ENCODE measurements around the gene BANF2.

DNA sequence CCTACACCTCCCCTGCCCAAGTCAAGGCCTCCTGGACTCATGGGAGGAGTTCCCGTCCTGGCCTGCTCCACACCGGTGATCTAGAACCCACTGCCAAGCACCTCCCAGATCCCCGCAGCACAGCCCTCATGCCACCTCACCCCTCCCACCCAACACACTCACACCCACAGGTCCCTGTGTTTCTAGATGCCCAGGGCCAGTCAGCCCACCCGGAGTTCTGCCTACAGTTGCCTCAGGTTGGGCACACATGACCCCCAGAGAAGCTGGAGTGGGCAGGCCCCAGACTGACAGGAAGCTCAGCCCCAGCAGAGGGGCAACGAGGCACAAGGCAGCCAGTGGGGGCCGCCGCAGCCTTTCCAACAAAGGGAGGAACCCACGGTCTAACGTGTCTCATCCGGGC is 47.4 kb upstream of the BANF2 start:
- TF ChIP-seq, protein P1, sequence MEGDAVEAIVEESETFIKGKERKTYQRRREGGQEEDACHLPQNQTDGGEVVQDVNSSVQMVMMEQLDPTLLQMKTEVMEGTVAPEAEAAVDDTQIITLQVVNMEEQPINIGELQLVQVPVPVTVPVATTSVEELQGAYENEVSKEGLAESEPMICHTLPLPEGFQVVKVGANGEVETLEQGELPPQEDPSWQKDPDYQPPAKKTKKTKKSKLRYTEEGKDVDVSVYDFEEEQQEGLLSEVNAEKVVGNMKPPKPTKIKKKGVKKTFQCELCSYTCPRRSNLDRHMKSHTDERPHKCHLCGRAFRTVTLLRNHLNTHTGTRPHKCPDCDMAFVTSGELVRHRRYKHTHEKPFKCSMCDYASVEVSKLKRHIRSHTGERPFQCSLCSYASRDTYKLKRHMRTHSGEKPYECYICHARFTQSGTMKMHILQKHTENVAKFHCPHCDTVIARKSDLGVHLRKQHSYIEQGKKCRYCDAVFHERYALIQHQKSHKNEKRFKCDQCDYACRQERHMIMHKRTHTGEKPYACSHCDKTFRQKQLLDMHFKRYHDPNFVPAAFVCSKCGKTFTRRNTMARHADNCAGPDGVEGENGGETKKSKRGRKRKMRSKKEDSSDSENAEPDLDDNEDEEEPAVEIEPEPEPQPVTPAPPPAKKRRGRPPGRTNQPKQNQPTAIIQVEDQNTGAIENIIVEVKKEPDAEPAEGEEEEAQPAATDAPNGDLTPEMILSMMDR (IDR thresholded peaks at IDR 0.05; ENCODE audit: low read depth, low read length, poor library complexity, severe bottlenecking) = no peak
- no peak for TF ChIP-seq EZH2phosphoT487 (IDR thresholded peaks at IDR 0.05; ENCODE audit: borderline replicate concordance, low read length)
